ENCODE measurements around the gene KCNQ5.
A peak's percentile ranks its signal among the peaks of the same experiment; 100 is the strongest.

The KCNQ5 gene

GRCh38 chr6:72811971-72812421 is 190.1 kb downstream of the KCNQ5 start:
- DNase-seq: no peak

DNA sequence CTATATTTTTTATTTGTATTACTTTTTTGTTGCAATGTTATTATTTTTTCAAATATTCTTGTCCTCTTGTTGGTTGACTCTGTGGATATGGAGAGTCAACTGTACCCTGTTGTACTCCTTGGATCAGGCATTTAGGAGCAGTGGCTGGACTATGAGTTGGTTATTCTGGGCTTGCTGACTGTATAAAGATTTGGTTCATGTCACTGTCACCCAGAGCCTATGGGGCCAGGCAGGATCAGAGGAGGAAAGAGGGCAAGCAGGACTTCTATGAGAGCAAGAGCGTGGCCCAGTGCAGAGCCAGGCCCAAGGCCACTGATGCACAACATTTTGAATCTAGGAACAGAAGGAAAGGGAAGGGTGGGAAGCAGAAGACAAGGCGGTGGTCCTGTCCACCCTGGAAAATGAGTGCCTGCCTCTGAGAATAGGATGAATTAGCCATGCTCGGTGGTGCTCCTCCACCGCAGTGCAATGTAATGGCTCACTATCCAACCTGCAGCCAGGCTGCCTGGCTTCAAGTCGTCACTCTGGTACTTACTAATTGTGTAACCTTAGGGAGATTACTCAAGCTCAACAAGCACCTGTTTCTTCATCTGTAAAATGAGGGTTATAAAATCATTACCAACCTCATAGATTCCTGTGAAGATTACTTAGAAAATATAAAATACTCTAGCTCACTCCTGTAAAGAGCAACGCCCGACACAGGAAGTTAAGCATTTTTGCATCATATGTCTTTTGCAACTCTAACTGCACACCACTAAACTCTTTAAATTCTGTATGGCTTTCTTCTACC is 192.1 kb downstream of the KCNQ5 start:
- DNase-seq: no peak

DNA sequence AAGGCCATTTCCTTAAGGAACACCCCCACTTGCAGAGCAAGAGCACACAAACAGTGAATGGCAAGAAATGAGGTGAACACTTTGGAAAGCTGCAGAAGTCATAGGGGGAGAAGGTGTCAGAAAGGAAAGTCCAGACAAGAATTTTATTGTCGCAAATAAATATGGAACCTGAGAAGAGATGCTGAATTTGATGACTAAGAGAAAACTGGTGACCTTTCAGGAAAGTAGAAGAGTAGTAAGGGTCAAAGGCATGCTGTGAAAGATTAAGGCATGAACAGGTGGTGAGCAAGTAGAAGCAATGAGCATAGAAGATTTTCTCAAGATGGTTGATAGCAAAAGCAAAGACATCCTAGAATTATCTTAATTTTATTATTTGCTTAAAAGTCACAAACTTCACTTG is 194.2 kb downstream of the KCNQ5 start:
- DNase-seq: no peak

- no peak for DNase-seq
Measured at GRCh38 chr6:72817208-72817607, 195.3 kb downstream of the KCNQ5 start.

DNA sequence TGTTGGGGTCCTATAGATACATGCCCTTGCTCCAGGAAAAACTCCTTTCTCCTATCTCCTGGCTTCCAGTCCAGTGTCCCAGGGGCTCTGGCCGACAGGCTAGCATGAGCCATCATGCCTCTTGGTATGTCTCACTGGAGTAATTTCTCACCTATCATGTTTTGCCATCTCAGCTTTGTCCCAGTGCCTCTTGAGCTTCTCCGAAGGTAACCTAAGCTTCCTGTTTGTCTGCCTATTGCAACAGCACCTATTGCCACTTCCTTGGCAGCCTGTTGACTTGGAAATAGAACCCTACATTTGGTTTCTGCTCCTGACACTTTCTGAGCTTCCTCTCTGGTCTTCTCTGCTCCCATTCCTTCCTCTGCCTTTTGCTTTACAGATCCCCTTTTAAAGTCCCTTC is 197.7 kb downstream of the KCNQ5 start:
- no peak for DNase-seq

- no peak for DNase-seq
Measured at GRCh38 chr6:72820153-72820552, 198.3 kb downstream of the KCNQ5 start.

GRCh38 chr6:72820906-72821305 is 199.0 kb downstream of the KCNQ5 start:
- DNase-seq: no peak

- no peak for DNase-seq
Measured at GRCh38 chr6:72822023-72822422, 200.2 kb downstream of the KCNQ5 start.

DNA sequence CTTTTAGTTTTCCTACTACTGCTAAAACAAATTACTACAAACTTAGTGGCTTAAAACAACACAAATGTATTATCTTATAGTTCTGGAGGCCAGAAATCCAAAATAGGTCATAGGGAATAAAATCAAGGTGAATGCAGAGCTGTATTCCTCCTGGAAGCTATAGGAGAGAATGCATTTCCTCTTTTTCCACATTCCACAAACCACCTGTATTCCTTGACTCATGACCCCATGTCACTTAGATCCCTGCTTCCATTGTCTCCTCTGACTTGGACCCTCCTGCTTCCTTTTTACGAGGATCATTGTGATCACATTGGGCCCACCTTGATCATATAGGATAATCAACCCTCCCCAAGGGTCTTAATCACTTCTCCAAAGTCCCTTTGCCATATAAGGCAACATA is 200.8 kb downstream of the KCNQ5 start:
- DNase-seq: no peak

GRCh38 chr6:72824833-72825232 is 203.0 kb downstream of the KCNQ5 start:
- no peak for DNase-seq

GRCh38 chr6:72825315-72825911 is 203.5 kb downstream of the KCNQ5 start:
- DNase-seq: no peak

DNA sequence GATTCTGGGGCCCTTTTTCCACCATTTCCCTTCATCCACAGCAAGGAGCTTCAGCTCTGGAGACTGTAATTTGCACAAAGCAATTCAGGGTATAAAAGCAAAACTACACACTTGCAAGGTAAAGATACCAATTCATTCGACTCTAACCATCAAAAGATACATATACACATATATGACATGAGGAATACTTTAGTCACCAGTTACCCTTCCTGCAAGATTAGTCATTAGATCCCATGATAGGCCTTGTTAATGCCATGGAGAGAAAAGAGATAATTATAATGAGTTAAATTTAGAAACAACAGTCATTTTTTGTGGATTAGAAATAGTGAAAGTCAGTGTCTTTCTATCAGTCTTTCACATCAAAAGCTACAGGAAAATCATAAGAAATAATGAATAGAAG is 204.2 kb downstream of the KCNQ5 start:
- DNase-seq: no peak

DNA sequence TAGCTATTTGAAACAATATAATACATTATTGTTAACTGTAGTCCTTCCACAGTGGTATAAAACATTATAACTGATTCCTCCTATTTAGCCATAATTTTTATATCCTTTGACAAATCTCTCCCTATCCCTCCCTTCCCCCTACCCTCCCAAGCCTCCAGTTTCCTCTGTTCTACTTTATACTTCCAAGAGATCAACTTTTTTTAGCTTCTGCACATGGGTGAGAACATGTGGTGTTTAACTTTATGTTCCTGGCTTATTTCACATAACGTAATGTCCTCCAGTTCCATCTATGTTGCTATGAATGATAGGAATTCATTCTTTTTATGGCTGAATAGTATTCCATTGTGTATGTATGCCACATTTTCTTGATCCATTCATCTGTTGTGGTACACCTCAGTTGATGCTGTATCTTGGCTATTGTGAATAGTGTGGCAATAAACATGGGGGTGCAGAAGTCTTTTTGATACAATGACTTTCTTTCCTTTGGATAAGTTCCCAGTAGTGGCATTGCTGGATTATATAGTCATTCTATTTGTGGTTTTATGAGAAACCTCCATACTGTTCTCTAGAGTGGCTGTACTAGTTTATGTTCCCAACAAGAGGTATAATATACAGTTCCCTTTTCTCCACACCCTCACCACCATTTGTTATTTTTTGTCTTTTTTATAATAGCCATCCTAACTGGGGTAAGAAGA is 205.0 kb downstream of the KCNQ5 start:
- DNase-seq: no peak

GRCh38 chr6:72828904-72829303 is 207.0 kb downstream of the KCNQ5 start:
- no peak for DNase-seq

DNA sequence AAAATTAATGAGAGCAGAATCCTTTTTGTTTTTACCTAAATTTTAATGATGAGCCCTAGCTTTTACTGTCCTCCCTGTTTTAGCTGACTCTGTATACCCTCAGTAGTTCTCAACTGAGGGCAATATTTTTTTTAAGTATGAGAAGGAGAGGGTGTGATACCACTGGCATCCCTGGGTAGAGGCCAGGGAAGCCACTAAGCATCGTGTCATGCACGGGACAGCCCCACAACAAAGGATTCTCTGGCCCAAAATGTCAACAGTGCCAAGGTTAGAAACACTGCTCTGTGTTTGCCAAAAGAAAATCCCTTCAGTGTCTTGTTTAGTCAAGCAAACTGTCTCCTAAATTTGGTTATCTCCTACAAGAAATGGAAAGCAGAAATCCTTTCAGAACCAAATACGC is 210.4 kb downstream of the KCNQ5 start:
- DNase-seq: no peak

GRCh38 chr6:72835749-72836148 is 213.9 kb downstream of the KCNQ5 start:
- no peak for DNase-seq

- no peak for DNase-seq
Measured at GRCh38 chr6:72836971-72837370, 215.1 kb downstream of the KCNQ5 start.

DNA sequence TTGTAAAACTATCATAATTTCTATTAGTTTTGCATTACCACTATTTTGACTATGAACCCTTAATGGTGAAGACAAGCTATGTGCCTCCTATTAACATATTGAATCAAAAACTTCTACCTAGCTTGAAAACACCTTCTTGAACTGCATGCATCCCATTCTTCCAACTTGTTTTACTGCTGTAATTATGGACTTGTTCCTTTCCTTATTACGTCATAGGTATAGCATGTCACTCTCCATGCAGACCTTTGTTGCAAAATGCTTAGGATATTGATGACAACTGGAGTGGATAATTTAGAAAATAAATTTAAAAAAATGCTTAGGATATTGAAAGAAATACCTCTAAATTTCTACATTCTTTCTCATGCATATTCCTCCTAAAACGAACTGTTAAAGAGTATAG is 219.3 kb downstream of the KCNQ5 start:
- DNase-seq: no peak

- DNase-seq: no peak
Measured at GRCh38 chr6:72842140-72842539, 220.3 kb downstream of the KCNQ5 start.

DNA sequence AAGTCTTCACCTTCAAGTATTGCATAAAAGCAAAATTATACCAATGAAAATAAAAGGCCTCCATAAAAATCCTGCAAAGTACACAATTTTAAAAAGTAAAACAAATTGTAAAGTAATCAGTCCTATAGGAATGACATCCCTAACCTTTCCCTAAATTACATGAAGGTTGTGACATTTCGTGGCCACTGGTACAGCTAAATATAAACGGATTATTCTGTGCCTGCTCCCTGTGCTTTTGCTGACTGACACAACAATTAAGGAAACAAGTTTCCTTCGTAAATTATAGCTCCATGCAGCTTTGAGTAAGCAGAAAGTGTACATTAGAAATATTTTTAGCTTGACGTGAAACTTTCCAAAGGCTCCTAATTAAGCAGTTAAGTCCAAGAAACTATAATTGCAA is 222.8 kb downstream of the KCNQ5 start:
- DNase-seq: no peak

- no peak for DNase-seq
Measured at GRCh38 chr6:72849346-72849745, 227.5 kb downstream of the KCNQ5 start.

- no peak for DNase-seq
Measured at GRCh38 chr6:72850040-72850439, 228.2 kb downstream of the KCNQ5 start.

- DNase-seq: peak; percentile 33
Measured at GRCh38 chr6:72850469-72850868, 228.6 kb downstream of the KCNQ5 start.

GRCh38 chr6:72855471-72855870 is 233.6 kb downstream of the KCNQ5 start:
- DNase-seq: no peak
